ENCODE data around the gene CD177. TPM values are rescaled to one million over a fixed set of nuclear protein-coding genes. Genes with fewer than 3 reads are reported as not detected.
"Not testable (repeated sequence)": the region's sequence is repeated elsewhere in the genome, so short reads cannot be mapped to it uniquely, and the experiment has no call there.

Gene CD177
- total RNA-seq, 4 donors from 2014 or later, result 0.72 to 20.3 (median 3.5) TPM

GRCh38 chr19:43337737-43338136 is 15.7 kb upstream of the CD177 start:
- no peak for TF ChIP-seq CTCF (IDR thresholded peaks at IDR 0.05)
- DNase-seq (ENCODE audit: low spot score) (no peak), ATAC-seq (ENCODE audit: low FRiP score) (no peak)

GRCh38 chr19:43338530-43338929 is 15.0 kb upstream of the CD177 start:
- DNase-seq (ENCODE audit: low spot score), result no peak
- TF ChIP-seq CTCF (IDR thresholded peaks at IDR 0.05), result no peak
- ATAC-seq (ENCODE audit: low FRiP score), result no peak

- not testable (repeated sequence) for DNase-seq (ENCODE audit: low spot score); ATAC-seq (ENCODE audit: low FRiP score)
Measured at GRCh38 chr19:43339243-43339930, 14.1 kb upstream of the CD177 start.

- not testable (repeated sequence) for ATAC-seq (ENCODE audit: low FRiP score); DNase-seq (ENCODE audit: low spot score)
Measured at GRCh38 chr19:43340101-43340500, 13.4 kb upstream of the CD177 start.

GRCh38 chr19:43341098-43341497 is 12.4 kb upstream of the CD177 start:
- not testable (repeated sequence) for DNase-seq (ENCODE audit: low spot score); ATAC-seq (ENCODE audit: low FRiP score)

- DNase-seq (ENCODE audit: low spot score); ATAC-seq (ENCODE audit: low FRiP score): not testable (repeated sequence)
Measured at GRCh38 chr19:43342104-43342503, 11.4 kb upstream of the CD177 start.

- not testable (repeated sequence) for DNase-seq (ENCODE audit: low spot score); ATAC-seq (ENCODE audit: low FRiP score)
Measured at GRCh38 chr19:43344347-43344925, 9.1 kb upstream of the CD177 start.

GRCh38 chr19:43349813-43350212 is 3.7 kb upstream of the CD177 start:
- not testable (repeated sequence) for ATAC-seq (ENCODE audit: low FRiP score); DNase-seq (ENCODE audit: low spot score)

GRCh38 chr19:43351998-43352746 is 1.3 kb upstream of the CD177 start:
- no peak for DNase-seq (ENCODE audit: low spot score)
- no peak for ATAC-seq (ENCODE audit: low FRiP score)
- TF ChIP-seq CTCF (IDR thresholded peaks at IDR 0.05), result no peak

- no peak for DNase-seq (ENCODE audit: low spot score)
- no peak for ATAC-seq (ENCODE audit: low FRiP score)
- no peak for TF ChIP-seq CTCF (IDR thresholded peaks at IDR 0.05)
Measured at GRCh38 chr19:43354305-43354627, 780 bp downstream of the CD177 start.

GRCh38 chr19:43356749-43357148 is 3.3 kb downstream of the CD177 start:
- DNase-seq (ENCODE audit: low spot score); ATAC-seq (ENCODE audit: low FRiP score): not testable (repeated sequence)
